ENCODE data around the gene SVOPL. TPM values are rescaled to one million over a fixed set of nuclear protein-coding genes. Genes with fewer than 3 reads are reported as not detected.

Gene SVOPL
- total RNA-seq, 2 donors from 2014 or later: 1.5 to 2.4 TPM

DNA sequence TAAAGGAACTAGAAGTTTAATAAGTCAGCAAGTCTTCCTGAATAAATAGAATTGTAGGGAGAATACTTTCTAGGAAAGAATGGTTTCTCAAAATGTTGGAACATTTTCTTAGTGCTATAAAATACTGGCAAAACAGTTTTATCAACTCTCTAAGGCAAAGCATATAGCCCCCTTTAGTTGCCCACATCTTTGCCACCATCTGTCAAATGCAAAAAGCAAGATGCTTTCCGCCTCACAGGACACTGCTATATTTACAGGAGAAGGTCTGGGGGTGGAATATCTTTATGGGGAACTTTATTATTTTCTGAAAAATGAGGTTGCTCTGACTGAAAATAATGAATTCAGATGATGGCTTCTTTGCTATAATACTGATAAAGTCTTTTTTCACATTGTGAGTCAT lies 78.3 kb downstream of the SVOPL start:
- no peak for ATAC-seq
- no peak for DNase-seq
- intact Hi-C loops (cut with DNase I, micrococcal nuclease): no loop called here

DNA sequence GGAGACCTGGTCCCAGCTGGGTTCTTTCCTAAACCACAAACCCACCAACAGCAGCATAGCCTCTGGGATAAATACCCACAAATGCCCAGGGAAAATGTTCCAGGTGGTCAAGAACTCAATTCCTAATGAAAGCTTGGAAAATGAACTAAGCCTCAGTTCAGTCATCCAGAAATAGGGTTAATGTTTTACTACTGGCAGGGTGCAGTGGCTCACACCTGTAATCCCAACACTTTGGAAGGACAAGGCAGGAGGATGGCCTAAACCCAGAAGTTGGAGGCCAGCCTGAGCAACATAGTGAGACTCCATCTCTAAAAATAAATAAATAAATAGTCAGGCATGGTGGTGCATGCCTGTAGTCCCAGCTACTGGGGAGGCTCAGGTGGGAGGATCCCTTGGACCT lies 82.2 kb downstream of the SVOPL start:
- ATAC-seq (no peak), DNase-seq (no peak)
- intact Hi-C loops (cut with DNase I, micrococcal nuclease): no loop called here

DNA sequence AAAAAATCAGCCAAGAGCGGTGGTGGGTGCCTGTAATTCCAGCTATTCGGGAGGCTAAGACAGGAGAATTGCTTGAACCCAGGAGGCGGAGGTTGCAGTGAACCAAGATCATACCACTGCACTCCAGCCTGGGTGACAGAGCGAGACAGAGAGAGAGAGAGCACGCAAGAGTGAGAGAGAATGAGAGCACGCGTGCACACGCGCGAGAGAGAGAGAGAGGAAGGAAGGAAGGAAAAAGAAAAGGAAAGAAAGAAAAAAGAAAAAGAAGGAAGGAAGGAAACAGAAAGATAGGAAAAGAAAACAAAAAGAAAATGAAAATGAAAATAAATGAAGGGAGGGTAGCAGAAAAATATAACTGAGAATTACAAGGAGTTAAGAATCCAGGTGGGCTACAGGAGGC lies 82.7 kb downstream of the SVOPL start:
- DNase-seq (no peak), ATAC-seq (no peak)
- intact Hi-C loops (cut with DNase I, micrococcal nuclease): no loop called here

DNA sequence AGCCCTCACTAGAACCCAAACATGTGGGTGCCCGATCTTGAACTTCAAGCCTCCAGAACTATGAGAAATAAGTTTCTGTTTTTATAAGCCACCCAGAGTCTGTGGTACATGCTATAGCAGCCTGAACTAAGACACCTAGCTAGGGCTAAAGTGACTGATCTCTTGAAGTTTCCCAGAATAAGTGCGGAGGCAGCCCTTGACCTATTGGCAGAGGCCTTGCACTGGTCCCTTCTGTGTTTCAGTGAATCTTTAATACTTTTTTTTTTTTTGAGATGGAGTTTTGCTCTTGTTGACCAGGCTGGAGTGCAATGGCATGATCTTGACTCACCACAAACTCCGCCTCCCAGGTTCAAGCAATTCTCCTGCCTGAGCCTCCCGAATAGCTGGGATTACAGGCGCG lies 85.1 kb downstream of the SVOPL start:
- ATAC-seq (no peak), DNase-seq (no peak)
- intact Hi-C loops (cut with DNase I, micrococcal nuclease): no loop called here

DNA sequence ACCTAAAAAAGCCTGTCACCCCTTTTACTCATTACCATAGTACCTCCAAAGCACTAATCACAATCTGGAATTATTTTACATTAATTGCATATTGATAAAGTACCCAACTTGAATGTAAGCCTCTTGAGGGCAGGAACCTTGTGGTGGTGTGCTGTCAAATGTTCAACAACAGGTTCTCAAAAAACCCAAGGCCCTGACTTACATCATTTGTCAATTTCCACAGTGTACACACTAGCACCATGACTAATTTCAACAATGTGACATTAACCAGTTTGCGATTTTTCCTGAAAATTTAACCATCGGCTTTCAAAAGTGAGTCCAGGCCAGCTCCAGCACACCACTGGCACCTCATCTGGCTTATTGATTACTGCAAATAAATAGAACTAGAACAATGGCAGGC lies 87.5 kb downstream of the SVOPL start:
- intact Hi-C loops (cut with DNase I, micrococcal nuclease): no loop called here
- ATAC-seq: no peak

DNA sequence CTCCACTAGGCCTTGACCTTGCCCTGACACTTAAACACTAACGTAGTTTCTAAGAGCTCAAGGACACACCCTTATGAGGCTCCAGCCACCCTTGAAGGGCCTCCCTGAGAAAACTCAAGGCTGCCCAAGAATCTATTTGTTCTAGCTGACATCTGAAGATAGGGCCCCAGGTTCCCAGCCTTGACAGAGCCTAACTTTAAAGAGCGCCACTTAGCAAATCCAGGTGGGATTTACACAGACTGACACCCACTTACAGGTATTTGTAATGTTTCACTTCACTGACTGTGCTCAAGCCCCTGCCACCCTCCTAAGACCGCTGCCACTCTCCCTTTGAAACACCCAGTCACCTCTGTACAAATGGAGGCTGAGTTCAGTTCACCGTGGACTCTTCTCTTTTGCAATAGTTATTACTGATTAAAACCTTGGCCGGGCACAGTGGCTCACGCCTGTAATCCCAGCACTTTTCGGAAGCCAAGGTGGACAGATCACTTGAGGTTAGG lies 90.4 kb downstream of the SVOPL start:
- ATAC-seq (no peak), DNase-seq (no peak)
- intact Hi-C loops (cut with DNase I, micrococcal nuclease): no loop called here

More for the DNA sequence above, 87.5 kb downstream of the SVOPL start:
- no peak for DNase-seq

DNA sequence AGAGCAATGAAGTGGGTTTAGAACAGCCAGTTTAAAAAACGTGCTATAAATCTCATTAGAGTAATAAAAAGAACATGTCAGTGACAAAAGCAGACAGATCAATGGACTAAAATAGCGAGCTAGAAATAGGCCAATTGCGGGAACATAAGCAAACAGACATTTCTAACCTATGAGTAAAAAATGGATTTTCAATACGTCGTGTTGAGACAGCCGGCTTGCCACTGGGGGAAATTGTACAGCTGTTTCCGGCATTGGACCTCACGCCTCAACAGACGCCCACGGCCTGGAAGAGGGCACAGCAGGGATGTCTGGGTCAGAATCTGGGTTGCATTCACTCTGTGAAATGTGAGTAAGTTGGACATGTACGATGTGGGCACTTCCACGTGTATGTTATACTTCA lies 92.9 kb downstream of the SVOPL start:
- intact Hi-C loops (cut with DNase I, micrococcal nuclease): no loop called here
- DNase-seq: no peak
- no peak for ATAC-seq

DNA sequence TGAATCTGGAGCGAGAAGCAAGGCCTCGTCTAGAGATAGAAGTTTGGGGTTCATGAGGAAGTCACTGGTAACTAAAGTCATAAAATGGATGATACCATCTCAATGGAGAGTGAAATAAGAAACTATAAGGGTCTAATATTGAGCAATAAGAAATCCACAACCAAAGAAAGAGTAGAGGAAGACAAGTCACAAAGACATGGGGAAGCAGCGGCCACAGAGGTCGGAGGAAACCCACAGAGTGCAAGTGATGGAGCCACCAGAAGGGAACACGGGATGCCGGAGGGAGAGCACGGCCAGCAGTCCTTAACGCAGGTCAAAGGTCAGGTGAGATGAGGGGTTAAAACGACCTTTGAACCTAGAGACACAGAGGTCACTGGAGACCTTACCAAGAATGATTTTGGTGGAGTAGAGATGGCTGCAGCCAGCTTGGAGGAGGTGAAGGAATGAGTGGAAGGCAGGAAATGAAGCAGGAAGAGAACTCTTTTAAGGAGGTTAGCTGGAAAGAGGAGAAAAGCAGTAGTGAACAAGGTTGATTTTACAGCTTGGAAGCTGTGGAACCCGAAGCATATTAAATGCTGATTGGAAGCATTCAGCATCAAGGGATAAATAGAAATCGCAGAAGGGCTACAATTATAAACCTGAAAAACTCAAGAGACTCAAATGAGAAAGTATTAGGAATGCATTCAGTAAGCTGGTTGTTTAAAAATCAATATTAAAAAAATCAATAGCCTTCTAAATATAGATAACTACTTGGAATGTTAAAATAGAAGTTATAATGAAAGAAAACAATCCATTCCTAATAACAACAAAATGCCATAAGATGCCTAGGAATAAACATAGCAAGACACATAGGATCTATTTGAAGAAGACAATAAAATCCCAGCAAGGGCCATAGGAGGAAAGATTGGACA lies 93.7 kb downstream of the SVOPL start:
- DNase-seq: no peak
- ATAC-seq: no peak
- intact Hi-C loops (cut with DNase I, micrococcal nuclease): no loop called here

DNA sequence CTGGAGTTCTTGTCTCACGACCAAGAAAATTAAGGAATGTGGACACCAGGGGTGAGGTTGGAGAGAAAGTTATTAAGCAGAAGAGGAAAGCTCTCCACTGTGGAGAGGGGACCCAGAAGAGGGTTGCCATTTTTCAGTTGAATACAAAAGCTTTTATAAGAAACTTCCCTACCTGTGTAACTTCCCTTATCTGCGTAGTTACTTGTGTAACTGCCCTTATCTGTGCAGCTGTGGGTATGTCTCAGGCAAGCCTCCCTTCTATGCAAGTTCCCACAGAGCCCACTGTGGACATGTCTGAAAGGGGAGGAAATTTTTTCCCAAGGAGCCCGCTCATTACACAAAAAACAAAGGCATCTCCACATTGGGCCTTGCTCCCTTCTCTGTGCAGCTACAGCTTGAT lies 94.9 kb downstream of the SVOPL start:
- ATAC-seq: no peak
- intact Hi-C loops (cut with DNase I, micrococcal nuclease): no loop called here

DNA sequence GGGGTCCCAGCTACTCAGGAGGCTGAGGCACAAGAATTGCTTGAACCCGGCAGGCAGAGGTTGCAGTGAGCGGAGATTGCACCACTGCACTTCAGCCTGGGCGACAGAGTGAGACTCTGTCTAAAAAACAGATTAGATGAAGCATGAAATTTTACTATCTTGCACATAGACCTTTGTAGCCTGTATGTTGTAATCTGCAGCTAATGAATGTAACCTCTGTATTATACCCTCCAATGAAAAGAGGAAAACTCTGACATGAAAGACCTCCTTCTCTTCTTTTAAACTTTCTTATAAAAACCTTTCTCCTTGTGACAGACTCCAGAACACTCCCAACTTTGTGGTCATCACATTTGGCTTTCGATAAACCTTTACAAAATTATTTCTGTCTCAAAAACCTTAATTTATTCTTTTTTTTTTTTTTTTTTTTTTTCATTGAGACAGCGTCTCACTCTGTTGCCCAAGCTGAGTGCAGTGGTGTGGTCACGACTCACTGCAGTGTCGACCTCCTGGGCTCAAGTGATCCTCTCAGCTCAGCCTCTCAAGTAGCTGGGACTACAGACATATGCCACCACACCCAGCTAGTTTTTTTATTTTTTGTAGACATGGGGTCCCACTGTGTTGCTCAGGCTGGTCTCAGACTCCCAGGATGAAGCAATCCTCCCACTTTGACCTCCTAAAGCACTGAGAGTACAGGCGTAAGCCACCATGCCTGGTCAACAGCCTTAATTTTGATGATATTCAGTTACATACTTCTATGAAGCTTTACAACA lies 97.4 kb downstream of the SVOPL start:
- intact Hi-C loops (cut with DNase I, micrococcal nuclease): no loop called here
- ATAC-seq: no peak
- no peak for DNase-seq

More for the DNA sequence above, 94.9 kb downstream of the SVOPL start:
- DNase-seq: no peak

DNA sequence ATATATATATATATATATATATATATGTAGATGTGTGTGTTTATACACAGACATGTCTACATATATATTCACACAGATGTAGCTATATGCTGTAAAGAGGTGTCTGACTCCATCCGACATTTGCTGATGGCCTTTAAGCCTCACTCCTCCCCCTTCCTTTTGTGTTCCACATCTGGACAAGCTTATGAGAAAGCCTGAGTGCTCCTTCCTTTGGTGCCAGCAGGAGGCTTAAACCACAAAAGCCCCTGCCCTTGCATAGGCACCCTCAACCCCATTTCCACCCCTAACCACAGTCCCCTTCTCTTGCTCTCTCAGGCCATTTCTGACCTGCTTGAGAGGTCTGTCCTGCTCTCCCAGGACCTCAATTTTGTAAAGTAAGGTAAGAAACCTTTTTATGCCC lies 98.7 kb downstream of the SVOPL start:
- intact Hi-C loops (cut with DNase I, micrococcal nuclease): no loop called here
- ATAC-seq: no peak
- no peak for DNase-seq

DNA sequence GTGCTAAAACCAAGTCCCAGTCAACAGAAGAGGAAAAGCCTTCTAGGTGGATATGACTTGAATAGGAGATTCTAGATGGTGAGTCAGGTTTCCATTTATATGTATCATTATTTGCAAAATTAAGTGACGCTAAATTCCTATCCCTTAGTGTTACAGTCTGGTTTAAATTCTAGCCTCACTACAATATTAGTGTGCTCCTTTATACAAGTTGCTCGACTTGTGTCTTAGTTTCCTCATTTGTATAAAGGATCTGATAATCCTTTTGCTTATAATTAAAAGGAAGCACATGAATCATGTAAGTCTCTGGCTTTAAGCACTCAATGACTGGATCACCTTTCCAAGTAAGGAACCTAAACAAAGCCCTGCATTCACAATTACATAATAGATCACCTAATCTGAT lies 105.7 kb downstream of the SVOPL start:
- no peak for DNase-seq
- ATAC-seq: no peak
- intact Hi-C loops (cut with DNase I, micrococcal nuclease): no loop called here

DNA sequence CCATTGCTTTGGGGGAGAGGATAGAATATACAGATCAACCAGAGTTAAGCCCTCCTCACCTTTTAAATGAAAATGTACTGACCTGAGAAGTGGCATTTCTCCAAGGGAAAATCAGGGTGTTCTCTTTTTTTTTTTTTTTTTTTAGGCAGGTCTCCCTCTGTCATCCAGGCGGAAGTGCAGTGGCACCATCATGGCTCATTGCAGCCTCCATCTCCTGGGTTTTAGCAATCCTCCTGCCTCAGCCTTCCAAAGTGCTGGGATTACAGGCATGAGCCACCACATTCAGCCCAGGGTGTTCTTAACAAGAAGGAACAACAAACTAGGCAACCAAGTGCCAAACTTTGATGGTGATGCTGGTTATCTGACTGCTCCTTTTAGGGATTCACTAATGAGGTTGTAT lies 111.0 kb downstream of the SVOPL start:
- ATAC-seq (no peak), DNase-seq (no peak)
- intact Hi-C loops (cut with DNase I, micrococcal nuclease): no loop called here

DNA sequence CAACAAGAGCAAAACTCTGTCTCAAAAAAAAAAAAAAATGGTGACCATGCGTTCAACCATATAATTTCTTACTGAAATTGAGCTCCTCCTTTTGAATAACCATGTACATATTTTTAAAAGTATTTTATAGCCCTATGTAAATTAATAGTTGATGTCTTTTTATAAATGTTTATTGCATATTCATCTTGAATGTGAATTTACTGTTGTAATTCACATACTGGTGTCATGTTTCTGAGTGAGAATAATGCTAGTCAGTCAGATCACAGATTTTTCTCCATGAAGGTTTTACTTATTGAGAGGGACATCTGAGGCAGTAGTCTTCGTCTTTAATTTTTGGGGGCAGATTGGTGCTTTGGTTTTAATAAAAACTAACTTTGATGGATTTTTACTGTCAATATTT lies 112.2 kb downstream of the SVOPL start:
- intact Hi-C loops (cut with DNase I, micrococcal nuclease): no loop called here
- ATAC-seq (no peak), DNase-seq (no peak)

DNA sequence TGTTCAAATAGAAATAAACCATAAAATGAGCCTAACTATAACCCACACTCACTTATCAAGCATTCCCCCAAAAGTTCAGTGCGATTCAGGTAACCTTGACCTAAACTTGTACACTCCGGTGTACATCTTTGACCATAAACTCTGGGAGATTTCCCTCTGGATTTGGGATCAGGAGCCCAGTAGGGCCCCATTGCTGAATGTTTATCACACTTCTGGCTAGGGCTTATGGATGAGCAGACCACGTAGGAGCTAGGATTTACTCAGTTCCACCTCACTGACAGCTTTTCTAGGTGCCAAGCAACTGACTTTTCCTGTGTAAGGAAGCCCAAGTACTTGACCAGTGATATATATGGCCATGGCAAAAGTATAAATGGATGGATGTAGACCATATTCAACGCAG lies 113.7 kb downstream of the SVOPL start:
- no peak for ATAC-seq
- no peak for DNase-seq
- intact Hi-C loops (cut with DNase I, micrococcal nuclease): no loop called here

DNA sequence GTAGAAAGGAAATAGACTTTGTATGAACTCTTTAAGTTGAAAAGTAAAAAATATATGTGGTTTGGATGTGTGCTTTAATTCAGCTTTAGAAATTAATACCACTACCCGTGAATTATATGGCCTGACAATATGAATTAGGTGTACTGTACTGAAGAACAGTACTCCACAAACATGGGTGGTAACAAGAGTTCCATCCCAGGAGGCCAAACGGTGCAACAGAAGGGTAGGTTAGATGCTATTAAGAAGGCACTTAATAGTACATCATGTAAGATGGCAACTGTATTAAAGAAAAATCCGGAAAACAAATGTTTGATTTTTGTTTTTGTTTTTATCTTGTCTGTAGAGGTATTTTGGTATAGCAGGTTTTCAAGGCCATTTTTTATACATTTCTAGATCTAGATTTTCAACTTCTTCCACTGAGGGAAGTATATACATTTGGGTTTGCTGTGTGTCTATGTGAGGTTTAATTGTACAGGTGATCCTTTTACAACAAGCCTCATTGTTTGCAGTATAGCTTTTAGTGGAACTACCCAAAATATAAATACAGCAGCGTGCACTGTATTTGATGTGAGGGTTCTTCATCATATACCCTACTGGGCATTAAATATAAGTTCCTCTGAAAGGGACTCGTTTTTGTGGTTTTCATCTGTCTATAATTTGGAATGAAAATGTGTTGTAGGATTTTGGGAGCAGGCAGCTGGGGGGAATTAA lies 115.7 kb downstream of the SVOPL start:
- intact Hi-C loops (cut with DNase I, micrococcal nuclease): no loop called here
- ATAC-seq: no peak

DNA sequence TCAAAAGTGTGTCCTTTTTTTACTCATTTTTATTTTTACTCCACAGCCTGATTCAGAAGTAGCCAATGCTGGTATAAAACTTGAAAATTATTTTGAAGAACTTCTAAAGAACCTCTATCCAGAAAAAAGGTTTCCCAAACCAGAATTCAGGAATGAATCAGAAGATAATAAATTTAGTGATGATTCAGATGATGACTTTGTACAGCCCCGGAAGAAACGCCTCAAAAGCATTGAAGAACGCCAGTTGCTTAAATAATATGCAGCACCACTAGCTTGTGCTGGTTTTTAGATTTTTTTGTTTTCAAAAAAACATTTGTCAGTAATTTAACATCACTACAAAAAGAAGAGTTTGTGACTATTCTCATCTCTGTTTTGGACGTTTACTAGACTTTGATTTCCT lies 116.5 kb downstream of the SVOPL start:
- no peak for DNase-seq
- intact Hi-C loops (cut with DNase I, micrococcal nuclease): no loop called here
- ATAC-seq: no peak

More for the DNA sequence above, 115.7 kb downstream of the SVOPL start:
- DNase-seq: no peak

DNA sequence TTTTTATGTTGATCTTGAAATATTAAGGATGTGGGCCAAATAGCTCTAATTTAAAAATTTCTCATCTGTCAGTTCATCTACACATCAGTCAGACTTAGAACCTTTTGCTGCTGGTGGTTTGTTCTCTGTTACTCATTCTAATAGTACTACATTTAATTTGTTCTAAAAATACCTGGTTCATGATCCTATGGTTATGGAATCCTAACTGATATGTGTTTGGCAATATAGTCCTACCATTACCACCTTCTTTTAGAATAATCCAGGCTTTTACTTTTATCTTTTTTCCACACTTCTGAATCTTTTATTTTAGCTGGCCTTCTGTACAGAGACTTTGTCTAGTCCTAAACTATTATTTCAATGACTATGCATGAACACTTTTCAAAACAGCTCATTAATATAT lies 116.9 kb downstream of the SVOPL start:
- ATAC-seq: no peak
- intact Hi-C loops (cut with DNase I, micrococcal nuclease): no loop called here
- no peak for DNase-seq

DNA sequence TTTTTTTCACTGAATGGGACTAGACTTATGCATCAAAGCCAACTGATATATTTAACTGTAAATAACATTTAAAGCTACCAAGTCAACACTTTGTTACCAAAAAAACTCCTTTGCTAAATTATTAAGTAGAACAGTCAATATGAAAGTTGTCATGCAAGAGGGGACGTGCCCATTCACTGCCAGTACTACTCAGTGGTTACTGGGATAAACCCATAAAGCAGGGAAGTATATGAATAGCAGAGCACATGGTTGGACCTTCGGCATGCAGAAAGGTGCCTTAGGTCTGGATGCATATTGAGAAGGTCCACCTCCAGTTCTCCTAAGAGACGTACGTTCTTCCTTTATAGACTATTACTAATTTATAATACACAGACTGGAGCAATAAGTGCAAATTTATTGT lies 120.1 kb downstream of the SVOPL start:
- intact Hi-C loops (cut with DNase I, micrococcal nuclease): no loop called here
- DNase-seq: no peak
- ATAC-seq: no peak

DNA sequence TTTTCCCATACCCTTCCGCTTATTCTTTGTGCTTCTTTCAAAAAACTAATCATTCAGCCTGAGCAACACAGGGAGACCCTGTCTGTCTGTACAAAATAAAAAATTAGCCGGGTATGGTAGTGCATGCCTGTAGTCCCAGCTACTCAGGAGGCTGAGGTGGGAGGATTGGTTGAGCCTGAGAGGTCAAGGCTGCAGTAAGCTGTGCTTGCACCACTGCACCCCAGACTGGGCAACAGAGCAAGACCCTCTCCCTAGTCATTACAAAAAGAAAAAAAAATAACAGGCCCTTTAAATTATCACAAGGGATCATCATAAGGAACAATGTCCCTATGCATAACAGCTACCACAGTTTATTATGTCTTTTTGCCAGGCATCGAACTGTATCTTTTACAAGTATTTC lies 121.5 kb downstream of the SVOPL start:
- intact Hi-C loops (cut with DNase I, micrococcal nuclease): no loop called here
- DNase-seq (no peak), ATAC-seq (no peak)
